Subcutaneous adipose tissue (tissue), 4 donors: ENCODE measurements around the gene KIRREL3. TPM values are rescaled to one million over a fixed set of nuclear protein-coding genes. Genes with fewer than 3 reads are reported as not detected.

Experiments
- CTCF ChIP-seq: fragments of 450-650 bp; IDR thresholded peaks from one replicate; pipeline ENCODE4 v1.5.1; 2016; ENCODE audit warnings: low read depth, mild to moderate bottlenecking, control low read depth, antibody characterized with exemption, moderate library complexity
- total RNA-seq, 4 donors: library from RNA; depleted of rRNA; stranded (reverse); fragments of >200 nt; gene quantifications; one replicate each; pipeline ENCODE4 v1.1.0, GENCODE V29; 2016

The KIRREL3 gene
- total RNA-seq, 4 donors from 2014 or later = not detected

GRCh38 chr11:127037001-127037400, 36.4 kb upstream of the KIRREL3 start:
- no peak for TF ChIP-seq CTCF

GRCh38 chr11:127035824-127036223, 35.3 kb upstream of the KIRREL3 start:
- TF ChIP-seq CTCF = no peak

- TF ChIP-seq CTCF = no peak
Observed at GRCh38 chr11:127034973-127035372, 34.4 kb upstream of the KIRREL3 start.

GRCh38 chr11:127028648-127029047, 28.1 kb upstream of the KIRREL3 start:
- no peak for TF ChIP-seq CTCF

- no peak for TF ChIP-seq CTCF
Observed at GRCh38 chr11:127027789-127028188, 27.2 kb upstream of the KIRREL3 start.

- no peak for TF ChIP-seq CTCF
Observed at GRCh38 chr11:127027000-127027399, 26.4 kb upstream of the KIRREL3 start.

GRCh38 chr11:127023991-127024390, 23.4 kb upstream of the KIRREL3 start:
- no peak for TF ChIP-seq CTCF
